ENCODE results near the gene RPS25.
"Not testable (repeated sequence)": the region's sequence is repeated elsewhere in the genome, so short reads cannot be mapped to it uniquely, and the experiment has no call there.

RPS25 gene

GRCh38 chr11:119027561-119028345, 9.6 kb upstream of the RPS25 start:
- Histone ChIP-seq H3K36me3 (ENCODE audit: insufficient read depth, low read length) (0 out of 2 replicates have a peak, but pooled peaks cover 9% of the 10 kb centered on the region), H3K79me2 (ENCODE audit: control insufficient read depth, insufficient read depth, low read length, unreplicated experiment) (no peaks in the 10 kb centered on the region), H3K27ac (ENCODE audit: low read depth, low read length) (no peak overlapping the region), H3K27me3 (ENCODE audit: insufficient read depth, low read length) (no peaks in the 10 kb centered on the region), H3K4me3 (ENCODE audit: low read depth, low read length) (no peak overlapping the region), H2AFZ (ENCODE audit: low read length, unreplicated experiment) (no peak overlapping the region), H3K4me1 (ENCODE audit: control insufficient read depth, insufficient read depth, low read length, unreplicated experiment) (peaks cover 13% of the 10 kb centered on the region)

GRCh38 chr11:119026970-119027369, 8.8 kb upstream of the RPS25 start:
- H3K27me3 ChIP-seq (ENCODE audit: insufficient read depth, low read length): no peaks in the 10 kb centered on the region
- peaks cover 13% of the 10 kb centered on the region for H3K4me1 ChIP-seq (ENCODE audit: control insufficient read depth, insufficient read depth, low read length, unreplicated experiment)
- H3K36me3 ChIP-seq (ENCODE audit: insufficient read depth, low read length): 0 out of 2 replicates have a peak, but pooled peaks cover 9% of the 10 kb centered on the region
- no peak overlapping the region for H3K4me3 ChIP-seq (ENCODE audit: low read depth, low read length)
- no peak overlapping the region for H3K27ac ChIP-seq (ENCODE audit: low read depth, low read length)
- no peaks in the 10 kb centered on the region for H3K79me2 ChIP-seq (ENCODE audit: control insufficient read depth, insufficient read depth, low read length, unreplicated experiment)
- H2AFZ ChIP-seq (ENCODE audit: low read length, unreplicated experiment): no peak overlapping the region

- Histone ChIP-seq H3K79me2 (ENCODE audit: control insufficient read depth, insufficient read depth, low read length, unreplicated experiment) (peaks cover 4% of the 10 kb centered on the region), H3K4me1 (ENCODE audit: control insufficient read depth, insufficient read depth, low read length, unreplicated experiment) (peaks cover 17% of the 10 kb centered on the region), H3K4me3 (ENCODE audit: low read depth, low read length) (no peak overlapping the region), H3K36me3 (ENCODE audit: insufficient read depth, low read length) (0 out of 2 replicates have a peak, but pooled peaks cover 14% of the 10 kb centered on the region), H3K27me3 (ENCODE audit: insufficient read depth, low read length) (no peaks in the 10 kb centered on the region), H2AFZ (ENCODE audit: low read length, unreplicated experiment) (no peak overlapping the region), H3K27ac (ENCODE audit: low read depth, low read length) (no peak overlapping the region)
Observed at GRCh38 chr11:119025978-119026766, 8.0 kb upstream of the RPS25 start.

GRCh38 chr11:119025541-119025940, 7.4 kb upstream of the RPS25 start:
- Histone ChIP-seq H3K4me1 (ENCODE audit: control insufficient read depth, insufficient read depth, low read length, unreplicated experiment) (peaks cover 19% of the 10 kb centered on the region), H3K79me2 (ENCODE audit: control insufficient read depth, insufficient read depth, low read length, unreplicated experiment) (peaks cover 7% of the 10 kb centered on the region)

GRCh38 chr11:119025099-119025473, 6.9 kb upstream of the RPS25 start:
- 0 out of 2 replicates have a peak, but pooled peaks cover 14% of the 10 kb centered on the region for H3K36me3 ChIP-seq (ENCODE audit: insufficient read depth, low read length)
- no peak overlapping the region for H3K27ac ChIP-seq (ENCODE audit: low read depth, low read length)
- peaks cover 22% of the 10 kb centered on the region for H3K4me1 ChIP-seq (ENCODE audit: control insufficient read depth, insufficient read depth, low read length, unreplicated experiment)
- H3K79me2 ChIP-seq (ENCODE audit: control insufficient read depth, insufficient read depth, low read length, unreplicated experiment): peaks cover 10% of the 10 kb centered on the region
- H2AFZ ChIP-seq (ENCODE audit: low read length, unreplicated experiment): no peak overlapping the region
- no peaks in the 10 kb centered on the region for H3K27me3 ChIP-seq (ENCODE audit: insufficient read depth, low read length)
- H3K4me3 ChIP-seq (ENCODE audit: low read depth, low read length): no peak overlapping the region

More at GRCh38 chr11:119025541-119025940, 7.4 kb upstream of the RPS25 start:
- H2AFZ ChIP-seq (ENCODE audit: low read length, unreplicated experiment): no peak overlapping the region
- 0 out of 2 replicates have a peak, but pooled peaks cover 14% of the 10 kb centered on the region for H3K36me3 ChIP-seq (ENCODE audit: insufficient read depth, low read length)
- H3K4me3 ChIP-seq (ENCODE audit: low read depth, low read length): no peak overlapping the region
- no peak overlapping the region for H3K27ac ChIP-seq (ENCODE audit: low read depth, low read length)
- no peaks in the 10 kb centered on the region for H3K27me3 ChIP-seq (ENCODE audit: insufficient read depth, low read length)

GRCh38 chr11:119024430-119025098, 6.4 kb upstream of the RPS25 start:
- Histone ChIP-seq H3K79me2 (ENCODE audit: control insufficient read depth, insufficient read depth, low read length, unreplicated experiment) (peaks cover 15% of the 10 kb centered on the region), H2AFZ (ENCODE audit: low read length, unreplicated experiment) (no peak overlapping the region), H3K27ac (ENCODE audit: low read depth, low read length) (no peak overlapping the region), H3K27me3 (ENCODE audit: insufficient read depth, low read length) (no peaks in the 10 kb centered on the region), H3K36me3 (ENCODE audit: insufficient read depth, low read length) (0 out of 2 replicates have a peak, but pooled peaks cover 14% of the 10 kb centered on the region), H3K4me3 (ENCODE audit: low read depth, low read length) (no peak overlapping the region), H3K4me1 (ENCODE audit: control insufficient read depth, insufficient read depth, low read length, unreplicated experiment) (peaks cover 27% of the 10 kb centered on the region)

GRCh38 chr11:119023741-119024140, 5.6 kb upstream of the RPS25 start:
- Histone ChIP-seq H3K27me3 (ENCODE audit: insufficient read depth, low read length) (no peaks in the 10 kb centered on the region), H3K36me3 (ENCODE audit: insufficient read depth, low read length) (0 out of 2 replicates have a peak, but pooled peaks cover 14% of the 10 kb centered on the region), H3K4me1 (ENCODE audit: control insufficient read depth, insufficient read depth, low read length, unreplicated experiment) (peaks cover 27% of the 10 kb centered on the region), H3K4me3 (ENCODE audit: low read depth, low read length) (no peak overlapping the region), H3K79me2 (ENCODE audit: control insufficient read depth, insufficient read depth, low read length, unreplicated experiment) (peaks cover 22% of the 10 kb centered on the region), H3K27ac (ENCODE audit: low read depth, low read length) (peak overlapping the region; percentile 41), H2AFZ (ENCODE audit: low read length, unreplicated experiment) (no peak overlapping the region)

- Histone ChIP-seq H2AFZ (ENCODE audit: low read length, unreplicated experiment) (no peak overlapping the region), H3K4me3 (ENCODE audit: low read depth, low read length) (no peak overlapping the region), H3K36me3 (ENCODE audit: insufficient read depth, low read length) (peaks cover 19% of the 10 kb centered on the region), H3K27ac (ENCODE audit: low read depth, low read length) (no peak overlapping the region), H3K4me1 (ENCODE audit: control insufficient read depth, insufficient read depth, low read length, unreplicated experiment) (peaks cover 33% of the 10 kb centered on the region), H3K79me2 (ENCODE audit: control insufficient read depth, insufficient read depth, low read length, unreplicated experiment) (peaks cover 39% of the 10 kb centered on the region), H3K27me3 (ENCODE audit: insufficient read depth, low read length) (no peaks in the 10 kb centered on the region)
Observed at GRCh38 chr11:119021631-119022030, 3.5 kb upstream of the RPS25 start.

- Histone ChIP-seq H3K79me2 (ENCODE audit: control insufficient read depth, insufficient read depth, low read length, unreplicated experiment) (peaks cover 53% of the 10 kb centered on the region), H3K4me3 (ENCODE audit: low read depth, low read length) (peak overlapping the region; percentile 88), H3K36me3 (ENCODE audit: insufficient read depth, low read length) (peaks cover 33% of the 10 kb centered on the region), H3K27me3 (ENCODE audit: insufficient read depth, low read length) (no peaks in the 10 kb centered on the region), H3K4me1 (ENCODE audit: control insufficient read depth, insufficient read depth, low read length, unreplicated experiment) (peaks cover 43% of the 10 kb centered on the region), H2AFZ (ENCODE audit: low read length, unreplicated experiment) (no peak overlapping the region), H3K27ac (ENCODE audit: low read depth, low read length) (no peak overlapping the region)
Observed at GRCh38 chr11:119019996-119020395, 1.9 kb upstream of the RPS25 start.

- peaks cover 53% of the 10 kb centered on the region for H3K79me2 ChIP-seq (ENCODE audit: control insufficient read depth, insufficient read depth, low read length, unreplicated experiment)
- H3K27ac ChIP-seq (ENCODE audit: low read depth, low read length): peak overlapping the region; percentile 71
- peaks cover 30% of the 10 kb centered on the region for H3K4me1 ChIP-seq (ENCODE audit: control insufficient read depth, insufficient read depth, low read length, unreplicated experiment)
- H3K27me3 ChIP-seq (ENCODE audit: insufficient read depth, low read length); H2AFZ ChIP-seq (ENCODE audit: low read length, unreplicated experiment): not testable (repeated sequence)
- peaks cover 42% of the 10 kb centered on the region for H3K36me3 ChIP-seq (ENCODE audit: insufficient read depth, low read length)
- H3K4me3 ChIP-seq (ENCODE audit: low read depth, low read length): peak overlapping the region; percentile 88
Observed at GRCh38 chr11:119017377-119017776, 766 bp downstream of the RPS25 start.
